GM23338 (cell line): ENCODE results near the gene WBP2.

Experiments
- EZH2 ChIP-seq: fragments of 200-600 bp; sonication (generic); IDR thresholded peaks from one replicate; pipeline ENCODE4 v1.8.0; 2017; ENCODE audit warnings: antibody characterized with exemption, mild to moderate bottlenecking, low read depth; ENCODE audit not compliant: unreplicated experiment
- EZH2phosphoT487 ChIP-seq: fragments of 200-600 bp; sonication (generic); IDR thresholded peaks from one replicate; pipeline ENCODE4 v1.8.1; 2018; ENCODE audit warnings: antibody characterized with exemption; ENCODE audit not compliant: unreplicated experiment
- POLR2AphosphoS5 ChIP-seq: IDR thresholded peaks from 2 replicates; pipeline ENCODE4 v1.6.1; 2016; ENCODE audit warnings: antibody characterized with exemption, low read depth
- TF ChIP-seq, protein P1 (sequence below), 2 experiments: fragments of 200-600 bp in 1 of 2; sonication (generic) in 1 of 2; conservative IDR thresholded peaks; 2 replicates each; pipeline versions ENCODE4 v1.5.1 to v1.6.1; 2016 to 2017; ENCODE audit warnings: antibody characterized with exemption in 2 of 2, low read depth in 2 of 2, mild to moderate bottlenecking in 2 of 2, moderate library complexity in 1 of 2

DNA sequence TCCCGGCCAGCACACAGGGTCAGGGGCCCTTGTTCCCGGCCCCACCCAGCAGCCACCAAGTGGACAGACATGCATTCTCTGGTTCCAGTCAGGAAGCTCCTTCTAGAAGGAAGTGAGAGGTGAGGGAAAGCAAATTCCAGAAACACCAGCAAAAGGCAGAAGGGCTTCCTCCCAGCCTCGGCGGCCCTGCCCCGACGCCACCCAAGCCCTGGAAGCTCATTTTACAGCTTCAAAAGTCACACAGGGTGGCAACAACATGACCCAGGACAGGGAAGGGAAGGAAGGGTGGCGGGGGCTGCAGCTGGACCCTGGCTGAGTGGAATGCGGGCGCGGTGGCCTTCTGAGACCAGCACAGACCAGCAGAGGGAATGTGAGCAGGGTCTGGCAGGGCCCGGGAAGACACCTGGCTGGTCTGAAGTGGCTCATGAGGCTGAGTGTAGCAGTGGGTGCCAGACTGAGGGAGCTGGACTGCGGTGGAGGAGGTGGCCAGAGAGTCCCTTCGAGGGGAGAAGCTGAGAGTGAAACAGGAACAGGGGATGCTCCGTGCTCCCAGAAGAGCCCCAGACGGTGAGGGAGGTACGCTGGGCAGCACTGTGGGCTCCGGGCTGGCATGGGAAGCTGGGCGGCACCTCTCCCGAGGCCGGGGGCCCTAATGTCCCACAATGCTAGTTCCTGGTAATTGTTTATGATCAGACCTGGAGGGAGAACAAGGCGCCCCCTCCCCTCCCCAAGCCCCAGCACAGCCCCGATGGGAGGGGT lies 9.0 kb downstream of the WBP2 start:
- TF ChIP-seq, protein P1, sequence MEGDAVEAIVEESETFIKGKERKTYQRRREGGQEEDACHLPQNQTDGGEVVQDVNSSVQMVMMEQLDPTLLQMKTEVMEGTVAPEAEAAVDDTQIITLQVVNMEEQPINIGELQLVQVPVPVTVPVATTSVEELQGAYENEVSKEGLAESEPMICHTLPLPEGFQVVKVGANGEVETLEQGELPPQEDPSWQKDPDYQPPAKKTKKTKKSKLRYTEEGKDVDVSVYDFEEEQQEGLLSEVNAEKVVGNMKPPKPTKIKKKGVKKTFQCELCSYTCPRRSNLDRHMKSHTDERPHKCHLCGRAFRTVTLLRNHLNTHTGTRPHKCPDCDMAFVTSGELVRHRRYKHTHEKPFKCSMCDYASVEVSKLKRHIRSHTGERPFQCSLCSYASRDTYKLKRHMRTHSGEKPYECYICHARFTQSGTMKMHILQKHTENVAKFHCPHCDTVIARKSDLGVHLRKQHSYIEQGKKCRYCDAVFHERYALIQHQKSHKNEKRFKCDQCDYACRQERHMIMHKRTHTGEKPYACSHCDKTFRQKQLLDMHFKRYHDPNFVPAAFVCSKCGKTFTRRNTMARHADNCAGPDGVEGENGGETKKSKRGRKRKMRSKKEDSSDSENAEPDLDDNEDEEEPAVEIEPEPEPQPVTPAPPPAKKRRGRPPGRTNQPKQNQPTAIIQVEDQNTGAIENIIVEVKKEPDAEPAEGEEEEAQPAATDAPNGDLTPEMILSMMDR (conservative IDR thresholded peaks at IDR 0.05; ENCODE audit: low read depth in 2 of 2) = no peak
- TF ChIP-seq POLR2AphosphoS5 = no peak
- no peak for TF ChIP-seq EZH2phosphoT487
- no peak for TF ChIP-seq EZH2
